Astrocyte (in vitro differentiated cells and primary cell): ENCODE results near the gene SLC8A2. TPM values are rescaled to one million over a fixed set of nuclear protein-coding genes. Genes with fewer than 3 reads are reported as not detected.
A peak's percentile ranks its signal among the peaks of the same experiment; 100 is the strongest.

Source experiments
- DNase-seq: peaks from one replicate; pipeline ENCODE4 v3.0.0-alpha.2; 2010; ENCODE audit warnings: low read depth
- FAIRE-seq: peaks from 2 replicates; lab custom pipeline; 2011; peaks lifted over from hg19 to GRCh38; lab: Jason Lieb, UNC
- H2AFZ ChIP-seq: 2 replicates; pipeline ENCODE4 v1.6.0; 2012; ENCODE audit warnings: low read depth, low read length, inconsistent platforms
- H3K27ac ChIP-seq: 2 replicates; pipeline ENCODE4 v1.5.1; 2011; ENCODE audit warnings: low read depth, low read length, inconsistent platforms
- H3K27me3 ChIP-seq: 2 replicates; pipeline ENCODE4 v1.6.0; 2011; ENCODE audit warnings: low read length, inconsistent platforms; ENCODE audit not compliant: insufficient read depth
- H3K36me3 ChIP-seq: 2 replicates; pipeline ENCODE4 v1.5.1; 2011; ENCODE audit warnings: low read length, inconsistent platforms; ENCODE audit not compliant: insufficient read depth
- H3K4me1 ChIP-seq: 2 replicates; pipeline ENCODE4 v1.5.1; 2011; ENCODE audit warnings: low read length, inconsistent platforms; ENCODE audit not compliant: insufficient read depth
- H3K4me2 ChIP-seq: 2 replicates; pipeline ENCODE4 v1.6.0; 2012; ENCODE audit warnings: low read length, inconsistent platforms
- H3K4me3 ChIP-seq: 2 replicates; pipeline ENCODE4 v1.5.1; 2011; ENCODE audit warnings: low read depth, mild to moderate bottlenecking, low read length, inconsistent platforms; ENCODE audit not compliant: insufficient read depth
- H3K79me2 ChIP-seq: 2 replicates; pipeline ENCODE4 v1.6.0; 2012; ENCODE audit warnings: mild to moderate bottlenecking, low read length, inconsistent platforms; ENCODE audit not compliant: insufficient read depth
- H3K9ac ChIP-seq: 2 replicates; pipeline ENCODE4 v1.6.0; 2012; ENCODE audit warnings: mild to moderate bottlenecking, low read length, inconsistent platforms
- H3K9me3 ChIP-seq: 2 replicates; pipeline ENCODE4 v1.5.1; 2012; ENCODE audit warnings: low read depth, mild to moderate bottlenecking, low read length, inconsistent platforms; ENCODE audit not compliant: insufficient read depth
- H4K20me1 ChIP-seq: 2 replicates; pipeline ENCODE4 v1.6.0; 2012; ENCODE audit warnings: low read length, inconsistent platforms; ENCODE audit not compliant: insufficient read depth
- H3K27ac Mint-ChIP-seq: one replicate; pipeline ENCODE4 v1.8.0; 2021; ENCODE audit warnings: mild to moderate bottlenecking, mixed read lengths; ENCODE audit not compliant: unreplicated experiment
- H3K27me3 Mint-ChIP-seq: one replicate; pipeline ENCODE4 v1.8.0; 2021; ENCODE audit warnings: low read depth, mixed read lengths; ENCODE audit not compliant: unreplicated experiment
- H3K36me3 Mint-ChIP-seq: one replicate; pipeline ENCODE4 v1.8.0; 2021; ENCODE audit warnings: low read depth, mixed read lengths; ENCODE audit not compliant: unreplicated experiment
- H3K4me1 Mint-ChIP-seq: one replicate; pipeline ENCODE4 v1.8.0; 2021; ENCODE audit warnings: low read depth, mixed read lengths; ENCODE audit not compliant: unreplicated experiment
- H3K4me3 Mint-ChIP-seq: one replicate; pipeline ENCODE4 v1.8.0; 2021; ENCODE audit warnings: mild to moderate bottlenecking, moderate library complexity, mixed read lengths; ENCODE audit not compliant: unreplicated experiment
- H3K9me3 Mint-ChIP-seq: one replicate; pipeline ENCODE4 v1.8.0; 2021; ENCODE audit warnings: mild to moderate bottlenecking, mixed read lengths; ENCODE audit not compliant: unreplicated experiment
- EZH2 ChIP-seq: IDR thresholded peaks from 2 replicates; pipeline ENCODE4 v1.6.1; 2012; ENCODE audit warnings: mild to moderate bottlenecking, low read length, inconsistent platforms; ENCODE audit not compliant: insufficient read depth
- total RNA-seq: library from RNA; stranded (reverse); gene quantifications from 2 replicates; pipeline ENCODE4 v1.2.1, GENCODE V29; 2021
- TF ChIP-seq, protein P1 (sequence below): IDR thresholded peaks from 2 replicates; pipeline ENCODE4 v1.5.1; 2011; ENCODE audit warnings: low read depth, mild to moderate bottlenecking, inconsistent platforms, low read length, moderate library complexity; ENCODE audit not compliant: insufficient read depth

SLC8A2 gene
- total RNA-seq, 1 donor from 2014 or later = 3.3 TPM

DNA sequence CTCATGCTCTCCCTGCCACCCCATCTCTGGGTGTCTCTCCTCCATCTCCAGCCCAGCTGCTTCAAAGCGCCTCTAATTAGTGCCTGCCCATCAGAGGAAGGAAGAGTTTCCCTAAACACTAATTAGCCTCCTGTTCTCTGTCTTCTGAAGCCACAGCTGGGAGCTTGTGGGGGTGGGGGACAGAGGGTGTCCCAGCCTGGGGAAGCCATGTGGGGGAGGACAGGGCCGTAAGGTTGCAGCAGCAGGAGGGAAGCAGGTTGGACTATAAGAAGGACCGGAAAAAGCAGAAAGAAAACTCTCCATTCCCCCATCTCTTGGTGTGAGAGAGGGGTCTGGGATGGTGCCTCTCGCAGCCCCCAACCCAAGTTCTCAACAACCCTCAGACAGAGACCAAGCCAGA lies 26.2 kb downstream of the SLC8A2 start:
- Mint-ChIP-seq H3K4me3 (no peak overlapping the region), H3K36me3 (peaks cover 6% of the 10 kb centered on the region), H3K9me3 (peaks cover 4% of the 10 kb centered on the region), H3K27ac (no peak overlapping the region), H3K27me3 (peaks cover 70% of the 10 kb centered on the region), H3K4me1 (peaks cover 8% of the 10 kb centered on the region)
- H3K36me3 ChIP-seq = no peaks in the 10 kb centered on the region
- FAIRE-seq (no peak), DNase-seq (no peak)
- peak overlapping the region; percentile 67 for H3K4me2 ChIP-seq
- no peak for TF ChIP-seq EZH2
- TF ChIP-seq, protein P1, sequence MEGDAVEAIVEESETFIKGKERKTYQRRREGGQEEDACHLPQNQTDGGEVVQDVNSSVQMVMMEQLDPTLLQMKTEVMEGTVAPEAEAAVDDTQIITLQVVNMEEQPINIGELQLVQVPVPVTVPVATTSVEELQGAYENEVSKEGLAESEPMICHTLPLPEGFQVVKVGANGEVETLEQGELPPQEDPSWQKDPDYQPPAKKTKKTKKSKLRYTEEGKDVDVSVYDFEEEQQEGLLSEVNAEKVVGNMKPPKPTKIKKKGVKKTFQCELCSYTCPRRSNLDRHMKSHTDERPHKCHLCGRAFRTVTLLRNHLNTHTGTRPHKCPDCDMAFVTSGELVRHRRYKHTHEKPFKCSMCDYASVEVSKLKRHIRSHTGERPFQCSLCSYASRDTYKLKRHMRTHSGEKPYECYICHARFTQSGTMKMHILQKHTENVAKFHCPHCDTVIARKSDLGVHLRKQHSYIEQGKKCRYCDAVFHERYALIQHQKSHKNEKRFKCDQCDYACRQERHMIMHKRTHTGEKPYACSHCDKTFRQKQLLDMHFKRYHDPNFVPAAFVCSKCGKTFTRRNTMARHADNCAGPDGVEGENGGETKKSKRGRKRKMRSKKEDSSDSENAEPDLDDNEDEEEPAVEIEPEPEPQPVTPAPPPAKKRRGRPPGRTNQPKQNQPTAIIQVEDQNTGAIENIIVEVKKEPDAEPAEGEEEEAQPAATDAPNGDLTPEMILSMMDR = no peak
- H3K4me1 ChIP-seq = peaks cover 9% of the 10 kb centered on the region
- no peaks in the 10 kb centered on the region for H4K20me1 ChIP-seq
- H3K27ac ChIP-seq = no peak overlapping the region
- H3K79me2 ChIP-seq = no peaks in the 10 kb centered on the region
- H3K4me3 ChIP-seq = no peak overlapping the region
- peaks cover 3% of the 10 kb centered on the region for H3K9me3 ChIP-seq
- no peak overlapping the region for H2AFZ ChIP-seq
- H3K9ac ChIP-seq = no peak overlapping the region
- H3K27me3 ChIP-seq = peaks cover 72% of the 10 kb centered on the region

DNA sequence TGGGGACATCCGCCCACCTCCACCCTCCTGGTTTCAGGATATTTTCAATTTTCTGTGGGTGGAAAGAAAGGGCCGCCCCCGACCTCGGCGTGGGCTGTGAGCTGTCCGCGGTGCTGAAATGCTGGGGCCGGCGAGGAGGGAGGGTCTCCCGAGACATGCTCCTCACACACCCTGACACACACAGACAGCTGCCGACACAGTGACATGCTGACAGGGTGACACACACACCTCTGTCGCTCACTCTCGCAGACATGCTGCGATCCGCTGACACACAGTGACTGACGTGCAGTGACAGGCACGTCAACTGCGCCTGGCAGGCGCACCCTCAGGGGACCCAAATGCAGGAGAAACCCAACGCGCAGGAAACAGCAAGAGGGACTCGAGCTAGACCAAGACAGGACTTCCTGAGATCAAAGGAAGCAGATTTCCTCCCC lies 27.3 kb downstream of the SLC8A2 start:
- no peak overlapping the region for H3K4me3 ChIP-seq
- TF ChIP-seq, protein P1 = no peak
- TF ChIP-seq EZH2 = peak; percentile 37
- H3K4me2 ChIP-seq = no peak overlapping the region
- peaks cover 8% of the 10 kb centered on the region for H3K4me1 Mint-ChIP-seq
- no peak overlapping the region for H3K9ac ChIP-seq
- H4K20me1 ChIP-seq = no peaks in the 10 kb centered on the region
- H2AFZ ChIP-seq = no peak overlapping the region
- H3K4me1 ChIP-seq = peaks cover 9% of the 10 kb centered on the region
- H3K27me3 ChIP-seq = peaks cover 64% of the 10 kb centered on the region
- FAIRE-seq (no peak), DNase-seq (no peak)
- no peak overlapping the region for H3K27ac ChIP-seq
- H3K27ac Mint-ChIP-seq = no peak overlapping the region
- H3K79me2 ChIP-seq = no peaks in the 10 kb centered on the region
- peaks cover 3% of the 10 kb centered on the region for H3K9me3 ChIP-seq
- peaks cover 4% of the 10 kb centered on the region for H3K9me3 Mint-ChIP-seq
- H3K36me3 Mint-ChIP-seq = peaks cover 6% of the 10 kb centered on the region
- H3K4me3 Mint-ChIP-seq = peak overlapping the region; percentile 16
- no peaks in the 10 kb centered on the region for H3K36me3 ChIP-seq
- H3K27me3 Mint-ChIP-seq = peaks cover 68% of the 10 kb centered on the region

DNA sequence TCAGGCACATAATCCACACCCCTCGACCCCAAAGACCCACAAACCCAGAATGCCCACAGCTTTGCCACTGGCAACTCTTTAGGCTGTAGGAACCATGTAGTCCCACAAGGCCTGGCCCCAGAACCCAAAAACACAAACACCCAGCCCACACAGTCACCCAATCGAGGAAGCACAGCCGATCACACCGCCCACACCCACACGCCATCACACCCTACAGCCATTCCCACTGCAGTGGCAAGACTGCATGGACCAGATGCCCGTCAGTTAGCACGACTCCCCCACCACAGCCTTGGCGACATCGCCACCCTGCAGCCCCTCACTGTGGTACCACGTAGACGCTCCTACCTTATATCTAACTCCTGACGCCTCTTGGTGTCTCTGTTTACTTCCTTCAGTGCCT lies 28.4 kb downstream of the SLC8A2 start:
- peaks cover 56% of the 10 kb centered on the region for H3K27me3 ChIP-seq
- H3K36me3 Mint-ChIP-seq = peaks cover 6% of the 10 kb centered on the region
- TF ChIP-seq, protein P1 = no peak
- TF ChIP-seq EZH2 = no peak
- DNase-seq (no peak), FAIRE-seq (no peak)
- H3K4me3 ChIP-seq = no peak overlapping the region
- H3K4me2 ChIP-seq = no peak overlapping the region
- H3K9me3 ChIP-seq = peaks cover 3% of the 10 kb centered on the region
- H3K9me3 Mint-ChIP-seq = peaks cover 4% of the 10 kb centered on the region
- H3K79me2 ChIP-seq = no peaks in the 10 kb centered on the region
- no peaks in the 10 kb centered on the region for H4K20me1 ChIP-seq
- H3K4me1 Mint-ChIP-seq = peaks cover 8% of the 10 kb centered on the region
- no peak overlapping the region for H3K4me3 Mint-ChIP-seq
- no peak overlapping the region for H3K27ac Mint-ChIP-seq
- peaks cover 9% of the 10 kb centered on the region for H3K4me1 ChIP-seq
- no peak overlapping the region for H2AFZ ChIP-seq
- H3K27ac ChIP-seq = no peak overlapping the region
- no peak overlapping the region for H3K9ac ChIP-seq
- H3K36me3 ChIP-seq = no peaks in the 10 kb centered on the region
- H3K27me3 Mint-ChIP-seq = peaks cover 60% of the 10 kb centered on the region
